ENCODE results near the gene FBLN1.
"Not testable (repeated sequence)": the region's sequence is repeated elsewhere in the genome, so short reads cannot be mapped to it uniquely, and the experiment has no call there.

The FBLN1 gene

DNA sequence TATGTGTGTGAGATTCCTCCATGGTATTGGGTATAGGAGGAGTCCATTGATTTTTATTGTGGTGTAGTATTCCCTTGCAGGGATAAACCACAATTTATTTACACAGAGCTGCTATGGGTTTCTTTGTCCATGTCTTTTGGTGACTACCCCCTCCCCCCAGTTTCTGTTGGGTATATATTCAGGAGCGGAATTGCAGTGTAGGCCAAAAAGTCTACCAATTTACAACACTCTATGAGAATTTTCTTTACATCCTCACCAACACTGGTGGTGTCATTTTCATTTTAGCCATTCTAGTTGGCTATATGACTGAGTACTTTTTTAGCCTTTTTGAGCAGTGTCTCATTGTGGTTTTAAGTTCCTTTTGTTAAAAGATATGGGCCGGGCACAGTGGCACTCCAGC, 113.7 kb downstream of the FBLN1 start:
- DNase-seq: no peak

DNA sequence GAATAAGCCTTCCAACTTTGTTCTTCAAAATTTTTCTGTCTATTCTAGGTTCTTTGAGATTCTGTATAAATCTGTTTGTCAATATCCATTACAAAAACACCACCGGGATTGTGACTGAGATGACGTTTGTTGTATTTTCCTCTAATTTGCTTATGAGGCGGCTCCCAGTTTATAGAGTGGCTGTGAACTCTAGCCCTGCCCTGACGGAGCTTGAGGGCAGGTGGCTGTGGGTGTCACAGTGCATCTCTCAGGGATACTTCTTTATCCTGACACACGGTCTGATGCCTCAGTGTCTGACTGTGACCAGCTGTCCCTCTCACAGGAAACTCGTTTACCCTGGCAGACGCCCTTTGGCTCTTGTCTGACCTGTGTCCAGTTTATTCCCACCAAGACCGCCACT, 115.3 kb downstream of the FBLN1 start:
- no peak for DNase-seq

DNA sequence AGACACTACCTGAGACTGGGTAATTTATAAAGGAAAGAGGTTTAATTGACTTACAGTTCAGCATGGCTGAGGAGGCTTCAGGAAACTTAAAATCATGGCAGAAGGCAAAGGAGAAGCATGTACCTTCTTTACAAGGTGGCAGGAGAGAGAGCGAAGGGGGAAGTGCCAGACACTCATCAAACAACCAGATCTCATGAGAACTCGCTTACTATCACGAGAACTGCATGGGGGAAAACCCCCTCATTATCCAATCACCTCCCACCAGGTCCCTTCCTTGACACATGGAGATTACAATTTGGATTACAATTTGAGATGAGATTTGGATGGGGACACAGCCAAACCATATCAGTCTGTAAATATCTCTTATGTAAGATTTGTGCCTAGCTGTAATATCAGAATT, 118.0 kb downstream of the FBLN1 start:
- no peak for DNase-seq

DNA sequence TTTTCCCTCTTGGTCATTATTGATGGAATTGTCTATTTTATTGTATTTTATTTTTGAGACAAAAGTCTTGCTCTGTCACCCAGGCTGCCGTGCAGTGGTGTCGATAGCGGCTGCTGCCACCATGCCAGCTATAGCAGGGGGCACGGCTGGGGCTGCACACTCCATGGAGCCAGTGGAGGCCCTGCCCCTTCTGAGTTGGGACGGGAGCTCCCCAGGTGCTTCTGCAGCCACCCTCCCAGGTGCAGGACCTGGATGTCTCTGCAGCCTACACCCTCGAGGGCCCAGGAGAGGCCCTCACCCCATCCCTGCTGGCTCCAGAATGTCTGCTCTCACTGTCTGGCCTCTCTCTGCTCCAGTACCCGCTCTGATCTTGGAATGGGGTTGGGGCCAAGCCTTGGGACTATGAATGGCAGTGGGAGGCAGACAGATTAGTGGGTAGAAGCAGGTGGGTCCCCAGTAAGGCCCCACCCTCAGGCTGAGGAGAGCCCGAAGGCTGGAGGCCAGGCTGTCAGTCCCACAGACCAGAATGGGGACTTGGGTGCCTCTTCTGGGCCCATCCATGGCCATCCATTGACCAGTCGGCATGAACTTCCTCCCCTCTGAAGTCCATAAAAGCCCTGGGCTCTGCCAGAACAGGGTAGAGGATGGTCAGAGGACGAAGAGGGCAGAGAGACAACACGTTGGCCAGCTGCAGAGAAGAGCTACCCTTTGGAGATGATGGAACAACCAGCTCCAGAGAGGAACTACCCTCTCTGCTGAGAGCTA, 119.3 kb downstream of the FBLN1 start:
- DNase-seq: no peak

DNA sequence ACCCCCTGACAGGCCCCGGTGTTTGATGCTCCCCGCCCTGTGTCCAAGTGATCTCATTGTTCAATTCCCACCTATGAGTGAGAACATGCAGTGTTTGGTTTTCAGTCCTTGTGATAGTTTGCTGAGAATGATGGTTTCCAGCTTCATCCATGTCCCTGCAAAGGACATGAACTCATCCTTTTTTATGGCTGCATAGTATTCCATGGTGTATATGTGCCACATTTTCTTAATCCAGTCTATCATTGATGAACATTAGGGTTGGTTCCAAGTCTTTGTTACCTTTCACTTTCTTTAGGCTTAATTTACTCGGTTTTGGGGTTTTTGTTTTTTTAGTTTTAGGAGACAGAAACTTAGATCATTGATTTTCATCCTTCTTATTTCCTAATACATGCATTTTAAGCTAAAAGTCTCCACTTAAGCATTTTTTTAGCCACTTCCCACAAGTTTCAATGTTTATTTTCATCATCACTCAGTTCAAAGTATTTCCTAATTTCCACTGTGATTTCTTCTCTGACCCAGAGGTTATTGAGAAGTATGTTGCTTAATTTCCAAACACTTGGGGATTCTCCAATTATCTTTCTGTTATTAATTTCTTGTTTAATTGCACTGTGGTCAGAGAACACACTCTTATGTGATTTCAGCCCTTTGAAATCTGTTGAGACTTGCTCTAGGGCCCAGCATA, 120.9 kb downstream of the FBLN1 start:
- DNase-seq: not testable (repeated sequence)

DNA sequence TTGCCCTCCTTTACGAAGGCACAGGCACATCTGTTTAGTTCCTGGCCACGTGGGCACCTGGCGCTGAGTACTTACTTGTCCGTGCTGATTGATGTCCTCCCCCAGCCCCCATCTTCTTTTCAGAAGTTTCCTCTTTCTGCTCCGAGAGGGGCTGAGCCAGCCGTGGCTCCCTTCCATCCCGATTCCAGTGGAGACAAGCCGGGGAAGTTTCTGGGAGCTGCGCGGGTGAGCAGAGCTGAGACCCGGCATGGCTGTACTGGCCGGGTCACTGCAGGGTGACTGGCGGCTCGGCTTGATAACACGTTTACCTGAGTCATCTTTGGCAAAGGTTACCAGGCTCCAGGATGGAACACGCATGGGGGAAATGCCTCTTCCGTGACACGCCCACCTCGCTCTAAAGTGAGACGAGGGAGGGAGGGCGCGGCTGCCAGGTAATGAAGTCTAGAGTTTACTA, 123.5 kb downstream of the FBLN1 start:
- no peak for DNase-seq

DNA sequence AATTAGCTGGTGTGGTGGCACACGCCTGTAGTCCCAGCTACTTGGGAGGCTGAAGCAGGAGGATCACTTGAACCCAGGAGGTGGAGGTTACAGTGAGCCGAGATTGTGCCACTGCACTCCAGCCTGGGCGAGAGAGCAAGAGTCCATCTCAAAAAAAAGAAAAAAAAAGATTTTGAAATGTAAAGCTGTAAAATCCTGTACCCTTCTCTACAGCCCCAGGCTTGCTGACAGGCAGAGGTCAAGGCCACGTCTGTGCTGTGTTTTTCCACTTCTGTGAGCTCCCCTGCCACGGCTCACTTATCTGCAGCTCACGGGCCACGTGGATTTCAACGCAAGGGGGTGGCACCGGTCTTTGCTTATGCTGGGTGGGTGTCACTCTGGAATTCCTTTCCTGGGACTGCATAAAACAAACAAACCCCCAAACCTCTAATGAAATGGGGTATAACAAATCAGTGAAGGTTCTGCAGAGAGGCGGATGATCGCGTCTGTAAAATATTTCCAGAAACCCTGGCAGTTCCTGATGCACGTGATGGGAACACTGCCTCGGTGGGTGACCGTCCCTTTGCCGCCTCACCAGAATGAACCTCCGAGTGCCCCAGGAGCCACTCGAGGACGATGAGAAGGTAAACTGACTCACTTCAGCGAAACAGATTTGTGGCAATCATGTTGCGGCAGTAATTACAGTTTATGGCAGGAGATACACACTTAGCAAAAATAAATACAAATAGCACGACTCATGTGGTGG, 125.0 kb downstream of the FBLN1 start:
- DNase-seq: no peak

DNA sequence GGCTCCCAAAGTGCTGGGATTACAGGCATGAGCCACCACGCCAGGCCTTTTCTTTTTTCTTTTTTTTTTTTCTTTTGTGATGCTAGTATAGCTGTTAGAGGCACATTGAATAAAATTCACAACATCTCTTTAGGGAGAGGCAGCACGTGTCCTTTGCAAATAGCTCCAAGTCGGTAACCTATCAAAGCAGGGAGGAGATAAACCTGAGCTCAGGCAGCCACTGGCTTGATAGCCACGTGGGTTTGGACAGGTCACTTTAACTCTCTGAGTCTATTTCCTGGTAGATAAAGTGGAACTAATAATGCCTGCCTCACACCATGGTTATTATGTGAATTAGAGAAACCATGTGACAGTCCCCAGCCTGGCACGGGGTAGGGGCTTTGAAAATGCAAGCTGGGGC, 125.8 kb downstream of the FBLN1 start:
- DNase-seq: no peak

DNA sequence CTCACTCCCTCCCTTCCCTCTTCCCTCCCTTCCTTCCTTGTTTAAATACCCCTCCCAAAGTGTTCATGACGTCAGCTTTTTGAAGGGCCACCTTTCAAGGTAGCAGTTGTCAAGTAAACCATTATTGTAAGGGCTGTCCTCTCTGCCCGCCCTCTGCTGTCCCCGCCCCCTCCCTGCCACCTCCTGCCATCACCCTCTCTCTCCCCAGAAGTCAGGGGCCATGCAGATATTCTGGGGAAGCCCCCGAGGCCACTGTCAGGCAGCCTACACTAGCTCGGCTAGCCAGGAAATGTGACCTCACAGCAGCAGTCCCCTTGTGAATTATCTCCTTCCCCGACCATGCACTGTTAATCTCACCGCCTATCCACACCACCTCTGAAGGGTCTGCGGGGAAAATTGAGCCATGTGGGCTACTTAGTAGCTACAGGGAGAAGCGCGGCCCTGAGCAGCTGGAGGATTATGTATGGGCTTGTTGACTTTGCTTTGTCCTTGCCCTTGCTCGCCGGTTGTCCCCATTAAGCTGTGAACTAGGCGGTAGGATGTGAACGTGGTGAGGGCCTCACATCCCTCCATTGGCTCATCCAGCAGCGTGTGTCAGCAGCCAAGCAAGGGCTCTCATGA, 126.9 kb downstream of the FBLN1 start:
- DNase-seq: no peak

DNA sequence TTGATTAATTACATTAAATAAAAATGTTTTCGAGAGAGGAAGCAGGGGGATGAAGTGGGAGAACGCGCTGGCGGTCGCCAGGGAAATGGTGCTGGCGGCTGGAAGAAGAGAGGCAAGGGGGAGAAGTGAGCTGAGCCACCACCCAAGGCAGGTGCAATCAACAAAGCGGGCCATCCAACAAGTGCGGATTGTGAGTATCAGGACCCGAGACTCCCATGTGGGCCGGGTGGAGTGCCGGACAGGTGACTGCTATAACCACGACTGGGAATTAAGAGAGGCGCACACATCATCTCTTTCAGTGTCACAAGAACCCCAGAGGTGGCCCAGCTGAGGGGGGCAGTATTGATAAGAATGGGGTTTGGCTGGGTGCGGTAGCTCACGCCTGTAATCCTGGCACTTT, 127.8 kb downstream of the FBLN1 start:
- no peak for DNase-seq

DNA sequence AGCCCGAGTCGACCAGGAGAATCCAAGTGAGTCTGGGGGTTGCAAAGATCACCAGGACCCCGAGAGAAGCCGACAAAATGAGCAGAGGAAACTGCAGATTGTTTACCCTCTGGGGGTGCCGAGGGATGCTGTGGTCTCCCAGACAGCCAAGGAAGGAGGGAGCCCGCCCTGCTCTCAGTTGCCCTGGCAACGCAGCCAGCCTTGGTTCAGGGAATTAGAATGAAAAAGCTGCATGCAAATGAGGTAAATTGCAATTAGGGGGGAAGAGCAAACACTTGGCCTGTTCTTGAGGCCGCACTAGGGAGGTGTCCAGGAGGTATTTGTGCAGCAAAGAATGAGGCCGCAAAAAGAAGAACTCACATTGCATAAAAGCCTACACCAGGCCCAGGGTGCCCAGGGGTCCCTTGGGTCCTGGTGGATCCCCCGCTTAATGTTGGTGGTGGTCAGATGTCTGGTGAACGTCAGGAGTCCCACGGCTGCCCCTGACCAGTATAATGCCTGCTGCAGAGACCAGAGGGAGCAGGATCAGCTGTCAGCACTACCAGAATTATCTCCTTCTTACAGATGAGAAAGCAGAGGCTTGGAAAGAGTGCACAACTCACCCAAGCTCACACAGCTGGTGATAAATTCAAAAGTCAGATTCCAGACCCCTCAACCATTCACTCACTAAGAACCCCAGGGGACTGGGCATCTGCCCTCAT, 128.6 kb downstream of the FBLN1 start:
- no peak for DNase-seq

DNA sequence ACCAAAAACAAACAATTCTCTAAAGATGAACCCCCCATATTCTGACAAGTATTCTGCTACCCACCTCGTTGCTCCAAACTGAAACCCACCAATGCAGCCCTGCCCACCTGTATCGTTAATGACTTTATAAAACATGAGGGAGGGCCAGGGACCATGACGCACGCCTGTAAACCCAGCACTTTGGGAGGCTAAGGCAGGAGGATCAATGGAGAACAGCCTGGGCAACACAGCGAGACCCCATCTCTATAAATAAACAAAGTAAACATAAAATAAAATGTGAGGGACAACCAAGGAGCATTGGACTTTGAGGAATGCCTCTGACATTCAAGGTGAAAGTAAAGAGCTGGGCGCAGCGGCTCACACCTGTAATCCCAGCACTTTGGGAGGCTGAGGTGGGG, 129.2 kb downstream of the FBLN1 start:
- DNase-seq: no peak

DNA sequence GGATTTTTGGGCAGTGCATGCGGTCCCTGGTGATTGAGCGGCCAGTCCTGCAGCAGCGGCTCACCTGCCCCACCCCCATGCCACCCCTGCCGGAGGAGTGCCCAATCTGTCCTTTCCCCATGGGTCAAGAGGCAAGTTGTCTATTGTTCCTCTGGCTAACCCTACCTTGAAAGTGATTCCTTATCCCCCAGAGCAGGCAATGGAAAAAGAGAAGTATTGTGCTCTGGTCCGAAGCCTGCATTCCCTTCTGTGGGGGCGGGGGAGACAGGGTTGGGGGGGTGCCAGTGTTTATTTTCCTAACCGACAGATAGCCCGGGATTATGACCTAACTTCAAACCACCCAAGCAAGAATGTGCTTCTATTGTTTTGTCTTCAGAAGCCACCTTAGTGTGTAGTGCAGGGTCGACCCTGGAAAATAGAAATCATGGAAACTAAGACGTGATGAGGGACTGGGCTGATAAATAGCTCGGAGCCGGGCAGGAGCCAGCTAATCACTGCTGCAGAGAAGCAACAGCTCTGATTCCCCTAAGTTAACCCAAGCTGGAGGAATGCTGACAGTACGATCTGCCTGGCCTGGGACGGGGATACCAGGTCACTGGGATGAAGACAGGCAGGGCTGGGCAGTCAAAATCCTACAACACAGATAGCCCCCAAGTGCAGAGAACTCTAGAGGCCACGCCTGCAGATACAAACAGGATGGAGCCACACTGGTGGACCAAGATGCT, 130.3 kb downstream of the FBLN1 start:
- no peak for DNase-seq

DNA sequence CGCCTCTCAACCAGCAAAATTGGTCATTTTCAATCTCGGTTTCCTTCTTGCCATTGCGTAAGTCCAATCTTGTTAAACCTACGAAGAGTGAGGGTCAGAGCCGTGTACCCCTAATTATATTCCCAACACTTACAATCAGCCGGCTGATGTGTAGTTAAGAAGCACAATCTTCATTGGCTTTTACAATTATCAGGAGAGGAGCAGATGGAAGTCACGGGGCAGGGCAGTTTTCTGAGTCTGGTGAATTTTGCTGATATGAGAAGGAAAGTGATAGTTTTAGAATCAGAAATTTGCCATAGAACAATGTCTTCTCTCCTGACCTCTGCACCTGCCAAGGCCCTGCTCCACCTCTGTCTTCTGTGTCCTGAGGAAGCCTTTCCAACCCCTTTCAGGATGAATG, 134.0 kb downstream of the FBLN1 start:
- no peak for DNase-seq

DNA sequence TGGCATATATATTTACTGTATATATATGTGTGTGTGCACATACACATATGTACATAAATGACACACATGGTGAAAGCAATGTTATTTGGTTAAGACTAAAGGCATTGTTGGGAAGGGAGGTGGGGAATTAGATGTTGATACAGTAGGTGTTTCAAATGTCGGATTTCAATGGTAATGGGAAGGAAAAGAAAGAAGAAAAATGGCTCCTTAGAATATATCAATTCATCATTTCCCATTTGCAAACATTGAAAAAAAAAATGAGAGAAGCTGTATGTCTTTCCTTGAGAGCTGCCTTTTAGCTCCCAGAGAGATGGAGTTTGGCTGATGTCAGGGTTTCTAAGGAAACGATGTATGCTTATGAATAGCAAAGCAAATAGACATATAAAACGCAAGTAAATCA, 135.5 kb downstream of the FBLN1 start:
- no peak for DNase-seq

DNA sequence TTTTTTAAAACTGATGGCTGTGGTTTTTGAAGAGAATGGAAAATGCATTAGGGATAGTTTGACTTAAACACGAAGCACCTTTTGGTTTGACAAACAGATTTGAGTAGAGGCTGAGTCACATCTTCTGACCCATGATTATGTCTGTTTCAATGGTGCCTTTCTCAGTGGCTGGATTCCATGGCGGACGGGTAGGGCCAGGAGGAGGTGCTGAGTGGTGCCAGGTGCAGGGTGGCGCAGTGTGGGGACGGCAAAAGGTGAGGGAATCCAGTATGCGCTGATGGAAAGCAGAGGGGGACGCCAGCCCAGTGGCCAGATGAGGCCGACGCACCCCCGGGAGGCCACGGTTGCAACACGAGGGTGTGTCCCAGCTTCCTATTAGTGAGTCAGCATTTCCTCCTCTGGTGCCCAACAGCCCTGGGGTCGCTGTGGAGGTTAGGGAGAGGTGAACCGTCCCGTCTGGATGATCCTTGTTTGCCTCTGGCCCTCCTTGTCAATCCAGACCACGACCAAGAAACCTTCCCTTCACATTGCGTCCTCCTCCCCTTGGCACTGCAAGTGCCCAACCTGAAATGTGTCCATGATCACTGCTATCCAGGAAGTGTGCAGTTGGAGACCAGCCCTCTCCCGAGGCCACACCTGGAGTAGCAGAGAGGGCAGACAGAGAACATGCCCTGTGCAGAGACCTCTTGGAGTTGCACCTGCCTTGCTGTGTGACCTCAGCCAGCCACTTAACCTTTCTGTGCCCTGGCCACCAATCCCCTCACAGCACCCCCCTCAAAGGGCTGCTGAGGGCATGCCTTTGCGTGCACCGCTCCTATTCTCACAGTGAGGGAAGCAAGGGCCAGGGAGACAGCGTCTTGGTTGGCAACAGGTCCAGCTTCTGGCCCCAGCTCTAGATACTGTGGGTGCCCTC, 136.4 kb downstream of the FBLN1 start:
- no peak for DNase-seq

DNA sequence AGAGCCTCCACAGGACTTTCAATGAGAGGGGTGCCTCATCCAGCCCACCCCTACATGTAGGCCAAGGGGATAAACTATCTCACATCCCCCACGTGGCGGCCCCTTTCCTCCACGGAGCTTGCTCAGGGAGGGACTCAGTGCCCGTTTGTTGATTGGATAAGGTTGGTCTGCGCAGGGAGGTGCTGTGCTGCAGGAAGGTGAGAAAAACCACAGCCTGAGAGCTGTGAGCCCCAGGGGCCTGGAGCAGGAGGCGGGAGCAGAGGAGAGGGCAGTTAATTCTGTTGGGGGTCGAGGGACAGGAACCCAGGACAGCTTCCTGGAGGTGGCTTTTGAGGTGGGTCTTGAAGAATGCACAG, 137.0 kb downstream of the FBLN1 start:
- no peak for DNase-seq

DNA sequence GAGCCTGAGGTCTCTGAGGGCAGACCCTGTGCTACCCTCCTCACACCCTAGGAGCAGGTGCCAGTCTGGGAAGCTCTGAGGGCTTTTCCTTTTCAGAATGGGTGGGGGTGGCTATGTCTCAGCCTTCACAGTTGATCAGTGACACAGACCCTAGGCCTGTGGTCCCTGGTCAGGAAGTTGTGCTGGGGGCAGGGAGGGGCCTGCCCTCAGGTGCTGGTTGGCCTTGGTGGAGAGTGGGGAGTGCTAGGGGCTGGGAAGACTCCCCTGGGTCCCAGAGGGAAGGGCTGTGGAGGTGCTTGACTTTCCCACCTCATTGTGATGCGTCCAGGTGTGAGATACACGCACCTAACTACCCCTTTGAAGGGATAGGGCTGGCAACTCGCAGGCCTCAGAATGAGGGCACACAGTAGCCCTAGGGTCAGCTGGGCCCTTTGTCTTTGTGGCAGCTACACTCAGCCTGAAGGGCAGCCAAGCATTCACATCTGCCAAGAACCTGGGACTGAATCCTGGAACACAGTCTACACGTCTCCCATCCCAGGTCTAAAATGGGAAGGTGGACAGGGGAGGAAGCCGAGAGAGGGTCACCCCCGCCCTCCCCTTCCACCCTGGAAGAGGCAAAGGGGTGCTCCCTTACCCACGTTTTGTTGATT, 137.7 kb downstream of the FBLN1 start:
- no peak for DNase-seq

DNA sequence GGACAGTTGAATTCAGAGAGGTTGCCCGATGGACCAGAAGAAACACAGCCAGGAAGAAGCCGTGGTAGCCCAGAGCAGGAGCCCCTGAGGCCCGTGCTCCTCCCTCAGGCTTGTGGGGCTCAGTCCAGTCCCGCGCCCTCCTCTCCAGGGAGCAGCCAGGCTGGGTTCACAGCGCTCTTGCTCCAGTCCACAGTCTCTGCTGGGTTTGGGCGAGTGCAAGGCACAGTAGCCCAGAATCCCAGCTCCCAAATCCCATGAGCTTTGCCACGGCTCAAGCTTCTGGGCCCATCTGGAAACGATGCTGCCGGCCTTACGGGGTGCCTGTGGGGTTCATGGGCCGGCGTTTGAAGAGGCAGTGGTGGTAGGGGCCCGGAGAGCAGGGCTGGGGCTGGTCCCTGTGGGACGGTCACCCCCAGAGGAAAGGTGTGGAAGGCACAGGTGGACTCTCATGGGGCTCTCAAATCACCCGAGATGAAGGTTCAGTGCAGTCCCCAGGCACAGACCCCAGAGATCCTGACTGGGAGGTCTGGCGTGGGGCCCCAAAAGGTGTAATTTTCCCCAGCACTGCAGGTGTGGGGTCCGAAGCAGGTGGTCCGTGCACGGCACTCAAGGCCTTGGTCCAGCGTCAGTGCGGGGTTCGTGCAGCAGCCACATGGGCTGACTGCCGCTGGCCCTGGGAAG, 138.4 kb downstream of the FBLN1 start:
- DNase-seq: no peak

DNA sequence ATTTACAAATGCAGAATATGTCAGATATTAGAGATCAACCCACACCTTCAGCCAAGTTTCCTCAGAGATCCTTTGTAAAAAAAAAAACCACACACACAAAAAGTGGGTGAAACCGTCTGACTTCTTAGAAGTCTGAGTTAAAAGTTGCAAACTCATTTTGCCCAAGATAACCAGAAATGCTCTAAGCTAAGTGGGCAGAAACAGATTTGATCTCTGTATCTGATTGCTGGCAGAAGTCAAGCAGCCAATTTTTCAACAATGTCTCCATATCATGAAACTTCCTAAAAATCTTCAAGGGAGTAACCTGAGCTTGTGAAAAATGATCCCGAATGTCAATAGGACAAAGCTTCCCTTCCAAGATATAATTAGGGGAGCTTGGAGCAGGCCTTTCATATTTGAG, 140.3 kb downstream of the FBLN1 start:
- DNase-seq: no peak

Measured in activated CD4-positive, alpha-beta T cell treated with anti-CD3 and anti-CD28 coated beads, Interleukin-2, amount 50 U/mL, for 48 hours (primary cell).